GM21360 (cell line): ENCODE results near the gene GABARAP.

Source experiments
- ATAC-seq: cut with Tn5 transposase; IDR thresholded peaks from one replicate; pipeline ENCODE4 v1.9.1; 2021; ENCODE audit warnings: mild to moderate bottlenecking, moderate library complexity; ENCODE audit not compliant: unreplicated experiment

Gene GABARAP

DNA sequence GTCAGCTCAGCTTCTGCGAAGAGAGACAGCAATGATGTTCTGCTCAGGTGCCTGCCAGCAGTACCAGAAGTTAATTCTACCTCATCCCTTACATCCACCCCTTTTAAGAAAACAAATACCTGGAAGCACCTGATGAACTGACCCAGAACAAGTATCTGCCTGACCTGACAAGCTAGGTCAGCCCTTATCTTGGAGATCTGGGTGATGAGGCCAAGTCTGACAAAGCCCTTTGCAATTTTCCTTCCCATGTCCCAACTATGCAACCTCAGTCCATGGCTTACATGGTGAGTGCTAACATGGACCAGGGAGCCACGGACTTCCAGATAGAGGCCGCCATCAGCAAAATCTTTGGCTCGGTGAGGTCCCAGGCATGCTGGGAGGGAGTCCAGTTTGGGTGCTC lies 18.9 kb downstream of the GABARAP start:
- no peak for ATAC-seq

DNA sequence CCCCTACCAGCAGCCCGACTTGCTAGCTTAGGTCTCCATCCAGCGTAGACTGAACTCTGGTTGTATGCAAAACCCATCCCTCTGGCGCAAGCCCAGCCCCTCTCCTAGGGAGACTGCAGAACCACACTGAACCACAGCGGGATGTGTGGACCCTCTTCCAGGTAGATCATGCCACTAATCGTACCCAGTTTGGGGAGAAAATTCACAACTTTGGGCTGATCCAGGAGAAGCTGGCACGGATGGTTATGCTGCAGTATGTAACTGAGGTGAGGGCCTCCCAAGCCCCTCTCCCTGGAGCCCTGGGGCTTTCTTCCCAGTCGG lies 19.3 kb downstream of the GABARAP start:
- no peak for ATAC-seq

DNA sequence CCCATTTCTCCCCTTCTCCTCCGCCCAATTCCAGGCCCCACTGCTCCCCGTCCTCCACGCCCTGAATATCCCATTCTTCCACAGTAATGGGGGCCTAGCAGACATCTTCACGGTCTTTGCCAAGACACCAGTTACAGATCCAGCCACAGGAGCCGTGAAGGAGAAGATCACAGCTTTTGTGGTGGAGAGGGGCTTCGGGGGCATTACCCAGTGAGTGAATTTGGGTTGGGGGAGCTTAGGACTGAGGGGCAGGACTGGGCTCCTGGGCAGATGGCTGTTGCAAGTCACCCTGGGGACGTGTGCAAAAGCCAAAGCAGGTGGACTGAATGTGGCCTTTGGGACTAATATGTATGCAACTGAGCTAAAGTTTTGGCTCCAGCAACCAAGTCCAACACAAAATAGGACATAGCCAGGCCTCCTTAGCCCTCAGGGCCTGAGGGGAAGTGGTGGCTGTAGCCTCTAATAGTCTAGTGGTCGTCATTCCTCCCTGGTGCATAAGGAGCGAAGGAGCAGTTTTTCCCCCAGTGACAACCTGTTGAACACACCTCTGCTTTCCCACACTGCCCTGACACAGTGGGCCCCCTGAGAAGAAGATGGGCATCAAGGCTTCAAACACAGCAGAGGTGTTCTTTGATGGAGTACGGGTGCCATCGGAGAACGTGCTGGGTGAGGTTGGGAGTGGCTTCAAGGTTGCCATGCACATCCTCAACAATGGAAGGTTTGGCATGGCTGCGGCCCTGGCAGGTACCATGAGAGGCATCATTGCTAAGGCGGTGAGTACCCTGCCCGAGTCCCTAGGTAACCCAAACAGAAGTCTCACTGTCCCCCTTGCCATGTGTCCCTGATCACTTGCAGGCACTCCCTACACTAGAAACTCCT lies 19.9 kb downstream of the GABARAP start:
- no peak for ATAC-seq

DNA sequence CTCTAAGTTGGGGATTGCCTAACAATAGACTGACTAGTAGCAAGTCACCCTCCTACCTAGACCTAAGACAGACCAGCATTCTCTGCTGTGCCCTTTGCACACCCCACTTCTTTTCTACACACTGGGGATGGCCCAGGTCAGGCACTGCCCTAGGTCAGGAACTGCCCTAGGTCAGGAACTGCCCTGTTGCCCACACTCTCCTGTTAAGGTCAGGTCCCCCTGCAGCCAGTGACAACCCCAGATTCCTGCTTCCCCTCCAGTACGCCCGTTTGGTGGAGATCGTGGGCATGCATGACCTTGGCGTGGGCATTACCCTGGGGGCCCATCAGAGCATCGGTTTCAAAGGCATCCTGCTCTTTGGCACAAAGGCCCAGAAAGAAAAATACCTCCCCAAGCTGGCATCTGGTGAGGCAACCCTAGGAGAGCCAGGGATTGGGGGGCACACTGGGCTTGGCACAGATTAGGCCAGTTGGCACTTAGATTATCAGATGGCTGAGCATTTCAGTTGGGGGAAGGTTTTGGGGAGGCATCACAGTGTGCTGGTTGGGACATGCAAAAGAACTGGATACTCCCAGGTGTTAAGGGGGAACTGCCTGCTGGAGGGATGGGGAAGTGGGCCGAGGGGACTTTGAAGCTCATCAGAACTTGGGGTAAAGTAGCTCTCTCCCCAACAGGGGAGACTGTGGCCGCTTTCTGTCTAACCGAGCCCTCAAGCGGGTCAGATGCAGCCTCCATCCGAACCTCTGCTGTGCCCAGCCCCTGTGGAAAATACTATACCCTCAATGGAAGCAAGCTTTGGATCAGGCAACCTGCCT lies 20.8 kb downstream of the GABARAP start:
- no peak for ATAC-seq

DNA sequence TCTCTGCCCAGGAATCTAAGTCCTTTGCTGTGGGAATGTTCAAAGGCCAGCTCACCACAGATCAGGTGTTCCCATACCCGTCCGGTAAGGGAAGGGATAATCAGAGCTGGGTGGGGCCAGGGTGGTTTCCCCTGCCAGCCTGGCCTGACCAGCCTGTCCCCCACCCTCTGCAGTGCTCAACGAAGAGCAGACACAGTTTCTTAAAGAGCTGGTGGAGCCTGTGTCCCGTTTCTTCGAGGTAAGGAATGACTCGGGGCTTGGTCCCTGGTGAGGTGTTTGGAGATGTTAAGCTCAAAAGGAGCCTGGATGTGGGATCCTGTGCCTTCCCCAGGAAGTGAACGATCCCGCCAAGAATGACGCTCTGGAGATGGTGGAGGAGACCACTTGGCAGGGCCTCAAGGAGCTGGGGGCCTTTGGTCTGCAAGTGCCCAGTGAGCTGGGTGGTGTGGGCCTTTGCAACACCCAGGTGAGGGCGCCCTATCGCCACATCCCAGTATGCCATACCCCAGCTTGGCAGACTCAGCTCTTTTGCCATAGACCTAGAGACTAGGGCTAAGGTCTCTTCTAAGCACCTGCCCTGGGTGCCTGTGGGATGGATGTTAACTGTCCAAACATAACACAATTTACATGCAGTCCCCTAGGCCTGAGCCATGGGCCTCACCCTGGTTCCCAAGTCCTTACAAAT lies 21.5 kb downstream of the GABARAP start:
- no peak for ATAC-seq

DNA sequence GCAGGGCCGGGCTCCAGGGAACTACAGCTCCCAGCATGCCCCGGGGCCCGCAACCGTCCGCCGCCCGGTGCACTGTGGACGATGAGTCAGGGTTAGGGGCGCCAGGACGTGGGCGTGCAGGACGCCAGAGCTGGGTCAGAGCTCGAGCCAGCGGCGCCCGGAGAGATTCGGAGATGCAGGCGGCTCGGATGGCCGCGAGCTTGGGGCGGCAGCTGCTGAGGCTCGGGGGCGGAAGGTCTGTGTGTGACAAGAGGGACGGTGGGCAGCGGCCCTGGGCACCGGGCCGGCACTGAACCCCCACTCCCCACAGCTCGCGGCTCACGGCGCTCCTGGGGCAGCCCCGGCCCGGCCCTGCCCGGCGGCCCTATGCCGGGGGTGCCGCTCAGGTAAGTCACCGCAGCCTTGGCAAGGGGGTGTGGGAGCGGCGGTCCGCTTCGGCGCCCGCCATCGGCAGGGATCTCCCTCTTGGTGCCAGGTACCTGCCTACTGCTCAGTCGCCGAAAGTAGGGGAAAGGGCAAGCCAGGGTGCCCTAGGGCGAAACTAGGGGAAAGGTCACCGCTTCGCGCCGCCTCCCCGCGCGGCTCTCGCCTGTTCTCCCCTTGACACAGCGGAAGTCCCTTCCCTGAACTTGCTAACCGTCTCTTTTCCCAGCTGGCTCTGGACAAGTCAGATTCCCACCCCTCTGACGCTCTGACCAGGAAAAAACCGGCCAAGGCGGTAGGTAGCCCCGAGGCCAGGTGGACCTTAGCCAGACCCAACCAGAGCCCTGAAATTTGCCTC lies 22.2 kb downstream of the GABARAP start, which contains the start of the genes ACADVL and DLG4:
ACADVL (plus strand) TSS at position 127 of the 781 bp plus-strand sequence; CDS start at position 174, 47 bp downstream.
DLG4 (minus strand) TSS at position 25 of the 781 bp plus-strand sequence.
- peak; percentile 48 for ATAC-seq

DNA sequence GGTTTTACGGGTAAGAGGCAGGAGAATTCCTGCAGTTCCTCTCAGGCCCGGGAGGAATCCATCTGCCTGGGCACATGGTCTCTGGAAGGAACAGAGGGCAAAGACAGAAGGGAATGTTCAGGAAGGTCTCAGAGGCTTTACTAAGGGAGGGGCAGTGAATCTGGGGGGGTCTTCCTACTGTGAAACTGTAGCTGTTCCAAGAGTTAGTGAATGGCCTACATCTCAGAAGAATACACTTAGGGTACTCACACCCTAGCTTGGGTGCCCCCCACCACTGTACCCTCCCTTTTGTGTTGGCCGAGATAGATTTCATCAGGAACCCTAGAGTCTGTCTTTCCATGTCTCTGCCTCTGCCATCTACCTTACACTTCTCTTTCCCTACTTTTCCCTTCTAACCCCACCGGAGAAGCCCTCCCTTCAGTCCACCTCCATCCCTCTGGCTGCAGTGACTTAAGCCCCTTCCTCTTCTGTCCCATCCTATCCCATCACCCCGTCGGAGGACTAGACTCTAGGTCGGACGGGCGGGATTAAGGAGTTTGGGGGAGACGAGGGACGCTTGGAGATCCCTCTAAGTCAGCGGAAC lies 22.9 kb downstream of the GABARAP start:
- ATAC-seq = no peak

DNA sequence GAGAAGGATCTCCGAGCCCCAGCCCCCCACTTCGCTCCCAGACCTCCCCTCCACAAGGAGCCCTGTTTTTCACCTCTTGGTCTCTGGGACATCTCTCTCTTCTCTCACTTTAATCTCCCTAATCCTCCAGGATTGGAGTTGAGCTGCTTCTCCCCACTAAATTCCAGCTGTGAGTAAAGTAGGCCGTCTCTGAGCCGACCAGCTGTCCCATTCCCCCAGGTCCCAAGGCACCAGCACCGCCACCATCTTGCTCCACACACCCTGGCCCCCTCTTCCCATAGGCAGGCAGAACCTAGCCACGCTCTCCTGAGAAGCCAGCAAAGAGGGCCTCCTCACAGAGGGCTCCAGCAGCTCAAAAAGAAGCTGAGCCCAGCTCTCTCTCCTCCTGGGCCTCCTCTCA lies 23.5 kb downstream of the GABARAP start:
- no peak for ATAC-seq

DNA sequence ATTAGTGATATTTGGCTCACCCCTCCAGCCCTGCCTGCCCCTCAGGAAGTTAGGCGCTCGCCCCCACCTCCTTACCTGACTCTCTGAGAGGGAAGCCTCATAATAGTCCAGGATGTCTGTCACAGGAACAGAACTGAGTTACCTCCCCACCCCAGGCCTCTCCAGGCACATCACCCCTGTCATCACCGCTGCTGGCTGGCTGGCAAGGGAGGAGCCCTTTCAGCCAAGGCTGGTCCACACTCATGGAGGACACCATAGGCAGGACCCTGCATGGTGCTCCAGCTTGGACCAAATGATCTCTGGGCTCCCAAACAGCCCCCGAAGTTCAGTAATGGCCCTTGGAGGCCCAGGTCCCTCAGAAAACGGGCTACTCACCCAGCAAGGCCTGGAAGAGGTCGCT lies 24.1 kb downstream of the GABARAP start:
- no peak for ATAC-seq

DNA sequence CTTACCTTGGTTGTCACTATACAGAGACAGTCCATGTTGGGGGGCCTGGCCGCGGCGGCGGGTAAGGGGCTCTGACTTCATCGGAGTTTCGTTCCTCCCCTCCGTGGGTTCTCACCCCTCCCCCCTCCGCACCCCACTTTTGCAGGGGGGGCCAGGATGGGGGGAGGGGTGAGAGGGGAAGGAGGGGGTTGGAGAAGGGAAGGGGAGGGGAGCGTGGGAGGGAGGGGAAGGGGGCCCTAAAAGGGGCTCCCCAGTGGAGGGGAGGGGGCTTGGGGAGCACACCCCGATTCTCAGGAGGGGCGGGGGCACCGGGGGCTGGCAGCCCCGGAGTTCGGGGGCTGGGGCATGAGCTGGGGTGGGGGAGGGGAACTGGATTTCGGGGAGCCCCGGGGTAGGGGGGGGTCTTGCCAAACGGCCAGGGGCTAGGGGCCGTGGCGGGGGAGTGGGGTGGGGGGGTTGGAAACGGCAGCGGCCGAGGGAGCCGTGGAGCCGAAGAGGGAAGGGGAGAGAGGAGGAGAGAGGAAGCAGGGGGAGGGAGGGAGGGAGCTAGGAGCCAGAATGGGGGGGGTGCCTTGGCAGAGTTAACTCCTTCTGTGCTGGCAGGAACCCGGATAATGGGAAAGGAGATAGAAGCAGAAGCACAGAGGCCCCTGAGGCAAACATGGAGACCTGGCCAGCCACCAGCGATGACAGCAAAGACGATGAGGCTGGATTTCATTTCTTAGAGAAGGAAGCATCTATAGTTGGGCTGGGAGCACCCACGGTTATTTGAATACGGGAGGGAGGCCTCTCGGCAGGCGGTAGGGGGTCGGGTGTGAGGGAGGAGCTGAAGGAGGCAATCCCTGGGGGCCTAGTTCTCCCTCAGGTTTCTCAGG lies 24.9 kb downstream of the GABARAP start:
- no peak for ATAC-seq

DNA sequence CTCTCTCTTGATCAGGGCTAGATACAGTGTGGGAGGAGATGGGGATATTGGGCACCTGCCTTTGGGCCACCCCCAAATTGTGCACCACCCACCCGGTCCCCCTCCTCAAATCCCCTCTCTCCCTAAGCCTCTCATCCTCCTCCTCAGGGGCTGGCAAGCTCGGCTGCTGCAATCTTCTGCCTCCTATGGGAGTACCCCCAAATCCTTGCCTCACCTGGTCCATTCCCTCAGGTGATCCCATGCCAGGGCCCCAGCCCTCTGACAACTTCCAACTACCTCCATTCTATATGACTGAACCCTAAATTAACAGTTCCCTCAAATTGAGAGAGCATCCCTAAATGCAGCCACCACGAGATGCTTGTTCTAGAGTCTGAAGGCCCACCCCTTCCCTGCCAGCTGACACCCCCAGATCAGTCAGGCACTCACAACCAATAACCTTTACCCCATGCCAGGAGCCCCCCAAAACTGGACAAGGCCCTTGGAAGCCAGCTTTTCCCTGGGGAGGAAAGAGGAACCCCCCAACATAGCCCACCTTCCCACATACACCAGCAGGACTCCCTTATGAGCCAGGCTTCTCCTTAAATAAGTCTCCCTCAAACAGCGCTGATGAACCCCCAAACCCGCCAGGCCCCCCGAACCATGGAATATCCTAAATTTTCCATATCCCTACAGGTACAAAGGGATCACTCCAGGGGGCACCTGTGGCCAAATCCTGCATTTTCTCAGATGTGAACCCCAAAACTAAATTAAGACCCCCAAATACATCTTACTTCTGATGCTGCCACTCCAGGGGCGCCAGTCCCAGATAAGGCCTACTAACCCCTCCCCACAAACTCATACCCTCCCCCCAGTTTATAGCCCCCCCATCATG lies 25.8 kb downstream of the GABARAP start:
- ATAC-seq = no peak

DNA sequence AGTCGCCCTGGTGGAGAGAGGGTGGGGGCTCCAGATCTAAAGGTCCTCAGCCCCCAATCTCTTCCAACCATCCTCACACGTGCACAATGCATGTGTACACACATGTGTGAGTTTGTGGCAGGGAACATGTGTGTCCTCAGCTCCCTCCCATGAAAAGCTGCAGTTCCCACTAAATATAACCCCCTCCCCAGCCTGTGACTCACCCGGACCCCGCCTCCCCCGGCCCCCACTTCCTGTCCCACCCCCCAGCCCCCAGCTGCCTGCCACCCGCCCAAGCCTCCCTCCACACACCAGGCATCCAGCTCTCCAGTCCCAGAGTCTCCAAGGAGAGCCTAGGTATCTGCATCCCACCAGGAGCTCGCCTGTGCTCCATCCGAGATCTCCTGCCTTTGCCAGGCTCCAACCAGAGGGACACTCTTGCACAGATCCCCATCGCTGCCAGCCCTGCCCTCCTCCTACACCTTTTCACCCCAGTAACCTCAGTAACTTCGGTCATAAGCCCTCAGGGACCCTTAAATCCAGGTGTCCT lies 26.5 kb downstream of the GABARAP start:
- ATAC-seq = no peak

DNA sequence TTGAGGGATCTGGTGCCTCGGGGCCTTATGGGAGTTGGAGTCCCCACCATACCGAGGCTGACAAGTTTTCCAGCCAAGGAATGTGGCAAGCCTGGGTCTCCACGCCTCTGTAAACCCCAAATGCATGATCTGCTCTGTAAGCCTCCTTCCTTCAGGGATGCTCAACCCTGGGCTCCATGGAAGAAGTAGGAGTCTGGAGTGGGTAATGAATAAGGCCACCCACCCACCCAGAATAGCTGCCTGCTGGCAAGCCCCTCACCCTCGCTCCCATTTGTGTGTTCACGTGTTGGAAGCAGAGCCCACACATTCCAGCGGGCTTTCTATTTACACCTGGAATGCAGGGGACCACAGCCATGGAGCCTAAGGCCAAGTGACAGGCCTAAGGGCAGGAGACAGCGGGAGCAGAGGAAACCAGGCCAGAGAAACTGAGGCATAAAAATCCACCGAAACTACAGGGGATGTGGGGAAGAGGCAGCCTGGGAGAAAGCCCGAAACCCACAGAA lies 27.1 kb downstream of the GABARAP start:
- ATAC-seq = no peak

DNA sequence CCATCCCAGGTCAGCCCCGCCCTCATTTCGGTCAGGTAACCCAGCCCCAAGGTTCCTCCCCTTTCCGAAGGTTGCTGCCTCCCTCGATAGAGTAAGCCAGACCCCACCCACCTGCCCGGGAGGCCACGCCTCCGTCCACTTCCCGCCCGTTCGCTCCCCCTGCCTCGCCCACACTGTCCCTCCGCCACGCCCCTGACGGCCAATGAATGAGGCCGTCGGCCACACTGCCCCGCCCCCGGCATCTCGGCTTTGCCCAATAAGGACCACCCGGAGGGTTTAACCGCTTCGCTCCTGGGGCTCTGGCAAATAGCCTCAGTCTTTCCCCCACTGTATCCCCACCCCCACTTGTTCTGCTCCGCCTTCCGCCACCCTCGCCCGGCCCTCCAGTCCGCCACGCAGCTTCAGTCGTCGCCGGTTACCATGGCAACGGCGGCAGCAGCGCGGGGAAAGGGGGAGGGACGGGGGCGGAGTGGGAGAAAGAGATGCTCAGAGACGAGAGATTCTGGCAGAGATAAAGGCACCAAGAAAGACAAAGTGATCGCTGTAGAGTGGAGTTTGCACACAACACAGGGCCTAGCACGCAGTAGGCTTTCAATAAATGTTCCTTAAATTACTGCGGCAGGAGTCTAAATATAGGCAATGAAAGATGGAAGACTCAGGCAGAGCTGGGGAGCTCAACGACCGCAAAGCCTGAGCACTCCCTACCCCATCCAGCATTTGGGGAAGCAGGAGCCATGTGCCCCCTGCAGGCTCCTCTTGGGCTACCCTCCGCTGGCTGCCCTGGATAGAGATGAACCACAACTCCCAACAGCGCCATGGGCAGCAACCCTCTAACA lies 27.7 kb downstream of the GABARAP start:
- peak; percentile 60 for ATAC-seq

DNA sequence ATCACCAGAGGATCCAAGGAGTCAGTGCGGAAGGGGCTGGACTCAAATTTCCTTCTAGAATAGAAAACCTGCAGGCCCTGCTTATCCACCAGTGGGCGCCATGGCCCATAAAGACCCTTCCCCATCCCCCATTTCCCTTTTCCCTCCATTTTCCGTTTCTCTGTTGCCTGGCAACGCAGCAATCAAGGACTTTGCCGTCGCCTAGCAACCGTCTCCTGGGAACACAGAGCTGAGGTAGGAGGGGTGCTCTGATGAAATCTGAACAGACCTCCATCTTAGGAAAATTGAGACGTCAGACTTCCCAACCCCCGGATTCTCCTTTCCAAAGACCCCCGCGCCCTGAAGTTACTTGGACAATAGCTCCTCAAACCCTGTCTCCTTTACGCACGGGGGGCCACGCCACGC lies 28.4 kb downstream of the GABARAP start:
- ATAC-seq = no peak

DNA sequence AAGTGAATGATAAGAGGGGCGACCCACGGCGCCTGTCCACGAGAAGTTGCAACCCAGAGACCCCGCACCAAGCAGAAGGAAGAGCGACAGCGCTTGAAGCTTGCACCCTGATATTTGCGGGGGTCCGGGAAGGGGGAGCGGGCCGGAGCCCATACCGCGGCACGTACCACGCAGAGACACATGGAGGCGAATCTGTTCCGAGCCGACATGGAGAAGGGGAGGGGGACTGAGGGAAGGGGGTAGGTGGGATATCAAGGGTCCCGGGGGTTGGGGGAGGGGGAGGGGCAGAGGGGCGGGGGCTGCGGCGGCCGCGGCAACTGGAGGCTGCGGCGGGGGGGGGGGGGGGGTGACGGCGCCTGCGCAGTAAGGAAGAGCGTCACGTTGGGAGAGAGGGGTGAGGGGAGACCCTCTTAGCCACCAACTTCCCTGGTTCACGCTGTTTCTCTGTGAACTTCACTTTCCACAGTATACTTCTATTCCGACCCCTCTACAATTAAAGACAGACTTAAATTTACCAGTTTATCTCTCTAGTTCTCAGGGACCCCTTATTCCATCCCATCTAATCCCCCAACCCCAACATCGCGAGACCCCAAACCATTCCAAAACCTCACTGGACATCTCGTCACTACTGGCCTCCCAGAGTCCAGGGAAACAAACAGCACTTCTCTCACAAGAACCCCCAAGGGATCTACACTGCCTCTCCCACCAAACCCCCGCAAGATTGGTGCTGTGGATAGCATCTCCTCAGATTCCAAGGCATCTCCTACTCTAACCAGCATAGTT lies 30.6 kb downstream of the GABARAP start:
- ATAC-seq = no peak
